Tibial artery (tissue), 4 donors: ENCODE data around the gene COL7A1.

Experiments used
- DNase-seq, 2 donors: peaks; one replicate each; pipeline ENCODE4 v3.0.0-alpha.2; 2019
- H3K27ac ChIP-seq, 2 donors: fragments of 200-600 bp; sonication (generic) in 1 of 2; 1 replicate in 1 of 2; 2 replicates in 1 of 2; pipeline ENCODE4 v1.5.1; 2018 to 2019; ENCODE audit warnings: mild to moderate bottlenecking in 1 of 2
- H3K27me3 ChIP-seq, 2 donors: fragments of 200-600 bp; sonication (generic) in 1 of 2; one replicate each; pipeline versions ENCODE4 v1.5.1 to v1.6.0; 2016 to 2019
- H3K36me3 ChIP-seq, 3 donors: fragments of 200-600 bp; sonication (generic) in 2 of 3; one replicate each; pipeline ENCODE4 v1.5.1; 2016 to 2019; ENCODE audit warnings: mild to moderate bottlenecking in 2 of 3
- H3K4me1 ChIP-seq, 4 donors: fragments of 200-600 bp; sonication (generic) in 2 of 4; 1 replicate in 3 of 4; 2 replicates in 1 of 4; pipeline ENCODE4 v1.5.1; 2016 to 2019
- H3K4me3 ChIP-seq, 2 donors: fragments of 200-600 bp; sonication (generic) in 1 of 2; 1 replicate in 1 of 2; 2 replicates in 1 of 2; pipeline ENCODE4 v1.5.1; 2018 to 2019; ENCODE audit warnings: mild to moderate bottlenecking in 2 of 2
- H3K9me3 ChIP-seq, 3 donors: fragments of 200-600 bp; sonication (generic) in 1 of 3; one replicate each; pipeline ENCODE4 v1.5.1; 2016 to 2019
- CTCF ChIP-seq, 2 experiments: fragments of 200-600 bp in 1 of 2; fragments of 450-650 bp in 1 of 2; IDR thresholded peaks; one replicate each; pipeline ENCODE4 v1.5.1; 2017 to 2019; ENCODE audit warnings: antibody characterized with exemption in 2 of 2, mild to moderate bottlenecking in 1 of 2, moderate library complexity in 1 of 2
- intact Hi-C: fragments of 100-400 bp; cut with DNase I; formaldehyde crosslinking; loops from one replicate; pipeline ENCODE4 v1.15.0; 2023; ENCODE audit warnings: low total_unique reads

The COL7A1 gene

GRCh38 chr3:48514431-48515227, 80.5 kb downstream of the COL7A1 start:
- no peaks in the 10 kb centered on the region for H3K27me3 ChIP-seq
- no peaks in the 10 kb centered on the region for H3K9me3 ChIP-seq
- intact Hi-C loops, result no loop called here
- TF ChIP-seq CTCF (IDR thresholded peaks at IDR 0.05), result no peak
- no peaks in the 10 kb centered on the region for H3K4me1 ChIP-seq
- no peak for DNase-seq
- peaks cover 0 to 7% (median 0%) of the 10 kb centered on the region in 3 donors for H3K36me3 ChIP-seq
- no peak overlapping the region for H3K4me3 ChIP-seq
- no peak overlapping the region for H3K27ac ChIP-seq
